Heart left ventricle (tissue), 16 donors: Measurements from ENCODE around the gene ZNF430. TPM values are rescaled to one million over a fixed set of nuclear protein-coding genes. Genes with fewer than 3 reads are reported as not detected.

ENCODE experiments used
- ATAC-seq, 4 donors: fragments of 200-7000 bp; cut with Tn5 transposase; one replicate each; pipeline ENCODE4 v1.9.1; 2020 to 2022; ENCODE audit warnings: moderate library complexity in 4 of 4, mild to moderate bottlenecking in 3 of 4, moderate number of reproducible peaks in 1 of 4
- DNase-seq, 5 donors: peaks; one replicate each; pipeline ENCODE4 v3.0.0-alpha.2; 2020
- H3K27ac ChIP-seq, 12 donors: fragments of 200-600 bp; sonication (generic) in 4 of 12; one replicate each; pipeline versions ENCODE4 v1.5.0 to v1.8.0; 2016 to 2022; ENCODE audit warnings: mild to moderate bottlenecking in 2 of 12
- H3K27me3 ChIP-seq, 9 donors: fragments of 200-600 bp; sonication (generic) in 2 of 9; one replicate each; pipeline versions ENCODE4 v1.5.1 to v1.8.0; 2016 to 2022; ENCODE audit warnings: mild to moderate bottlenecking in 3 of 9
- H3K36me3 ChIP-seq, 9 donors: fragments of 200-600 bp; sonication (generic) in 2 of 9; one replicate each; pipeline versions ENCODE4 v1.5.0 to v1.8.0; 2018 to 2022; ENCODE audit warnings: mild to moderate bottlenecking in 2 of 9
- H3K4me1 ChIP-seq, 12 donors: fragments of 200-600 bp; sonication (generic) in 4 of 12; one replicate each; pipeline versions ENCODE4 v1.5.0 to v1.8.0; 2016 to 2022; ENCODE audit warnings: mild to moderate bottlenecking in 3 of 12
- H3K4me3 ChIP-seq, 12 donors: fragments of 200-600 bp; sonication (generic) in 4 of 12; one replicate each; pipeline versions ENCODE4 v1.5.0 to v1.8.0; 2017 to 2022; ENCODE audit warnings: mild to moderate bottlenecking in 9 of 12, moderate library complexity in 4 of 12
- H3K9me3 ChIP-seq, 12 donors: fragments of 200-600 bp; sonication (generic) in 4 of 12; one replicate each; pipeline versions ENCODE4 v1.5.0 to v1.8.0; 2016 to 2022; ENCODE audit warnings: mild to moderate bottlenecking in 1 of 12
- POLR2A ChIP-seq, 2 donors: fragments of 450-650 bp; IDR thresholded peaks; one replicate each; pipeline ENCODE4 v1.6.1; 2017; ENCODE audit warnings: antibody characterized with exemption in 2 of 2, mild to moderate bottlenecking in 2 of 2, moderate library complexity in 2 of 2
- WGBS, 4 donors: extraction: QIAGEN DNeasy Blood & Tissue Kit in 2 of 4; methylation state at CpG; one replicate each; pipeline versions ENCODE4 v1.1.5 to v1.1.7; 2013 to 2018; 5-methylcytosine and 5-hydroxymethylcytosine counted together
- intact Hi-C, 10 donors: fragments of 100-400 bp; cut with DNase I; formaldehyde crosslinking; loops; one replicate each; pipeline versions ENCODE4 v1.11.1 to v1.14.2; 2022
- polyA plus RNA-seq, 2 donors: library from polyadenylated mRNA; stranded (reverse); fragments of 200-250 nt; gene quantifications; one replicate each; pipeline ENCODE4 v1.2.3, GENCODE V29; 2013
- total RNA-seq, 9 donors: library from RNA; depleted of rRNA in 2 of 9; stranded (reverse); fragments of >200 nt in 2 of 9; fragmentation: NEBNext Ultra II Directional in 3 of 9; extraction: Animal tissue kit (Norgen Biotek cat#: 25700) in 3 of 9; gene quantifications; one replicate each; pipeline versions ENCODE4 v1.1.0 to v1.2.4, GENCODE V29; 2016 to 2023
- TF ChIP-seq, protein P1 (sequence below), 12 donors: fragments of 200-600 bp; sonication (generic) in 4 of 12; IDR thresholded peaks; one replicate each; pipeline versions ENCODE4 v1.5.0 to v1.8.0; 2018 to 2022; ENCODE audit warnings: antibody characterized with exemption in 12 of 12, mild to moderate bottlenecking in 5 of 12
- donor health status: ischemic (EF 13 %, LVEDD 7.1; RV severe dilation, severe dysfunction).
- donor health status: healthy with polysubstance abuse.
- donor health status: DM: no; HTN: yes; CAD: no.
- donor health status: DM: no; HTN: no; CAD: no.
- donor health status: ischemic (EF 25% LVEDD 6.9; RV normal size, moderate dysfunction).
- donor health status: ischemic (EF 25% LVEDD 5.7; RV mildly dilated, moderate dysfunction).
- donor health status: healthy.
- donor health status: DM: yes; HTN: yes; CAD: no.
- donor health status: ischemic (EF 35%, LVEDD 5.7; RV mildly dilated, moderate dysfunction).
- donor health status: nonischemic (EF 11% LVEDD 7.7; RV severe dilation, severe dysfunction).
- donor health status: DM: yes; HTN: yes; CAD: no.
- donor health status: PGD.
- donor health status: ischemic (EF 29% LVEDD 5.4; RV normal size, mild dysfunction).
- donor health status: nonischemic (EF 23%, LVEDD 6.1; RV moderate dilation, normal function).

Gene ZNF430
- total and polyA plus RNA-seq, 11 donors = 1.1 to 9.1 (median 3.9) TPM

DNA sequence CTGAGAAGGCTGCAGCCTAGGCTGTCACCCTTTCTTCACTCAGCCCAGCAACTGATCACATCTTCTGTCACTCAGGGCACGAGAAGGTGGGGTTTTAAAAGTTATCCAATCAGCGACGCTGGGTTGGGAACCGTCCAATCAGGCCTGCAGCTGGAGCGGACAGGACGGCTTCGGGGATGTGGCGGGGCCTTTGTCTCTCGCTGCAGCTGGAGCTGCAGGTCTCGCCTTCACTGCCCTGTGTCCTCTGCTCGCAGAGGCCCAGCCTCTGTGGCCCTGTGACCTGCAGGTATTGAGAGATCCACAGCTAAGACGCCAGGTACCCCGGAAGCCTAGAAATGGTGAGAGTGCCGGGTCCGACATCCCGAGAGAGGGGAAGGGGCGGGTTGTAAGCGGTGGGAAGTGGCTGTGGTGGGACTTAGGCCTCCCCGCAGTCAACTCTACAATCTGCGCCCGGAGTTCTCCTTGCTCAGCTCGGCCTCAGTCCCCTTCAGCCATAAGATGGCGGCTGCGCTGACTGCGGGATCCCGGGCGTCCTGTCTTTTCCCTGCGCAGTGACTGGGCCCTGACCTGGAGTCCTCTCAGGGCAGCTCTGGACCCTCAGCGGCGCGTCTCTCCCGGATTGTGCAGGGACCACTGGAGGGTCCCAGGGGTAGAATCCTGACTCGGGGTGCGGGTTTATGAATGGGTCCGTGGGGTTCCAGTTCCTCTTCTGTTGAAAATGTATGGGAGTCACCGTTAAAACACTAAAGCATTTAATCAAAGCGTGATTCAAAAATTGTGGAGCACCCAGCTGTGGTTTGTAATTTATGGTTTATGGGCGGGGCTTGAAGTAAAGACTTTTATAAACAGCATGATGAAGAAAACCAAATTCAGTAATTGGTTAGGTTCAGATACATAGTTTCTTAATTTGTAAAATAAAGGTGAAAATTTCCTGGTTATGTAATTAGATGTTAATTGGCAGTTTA, 61.8 kb downstream of the ZNF430 start, which contains the start of gene ZNF714:
TSS of gene ZNF714 (plus strand) at position 193 of the 965 bp plus-strand sequence. CDS start 16,066 bp downstream, outside the sequence.
- Histone ChIP-seq H3K36me3 (peaks cover 0 to 16% (median 0%) of the 10 kb centered on the region in 9 donors), H3K4me1 (peaks cover 0 to 13% (median 0%) of the 10 kb centered on the region in 12 donors), H3K27ac (peak within 1 kb of the TSS in 8 of 12 donors; percentile 31 to 76 (median 68)), H3K27me3 (no peaks in the 10 kb centered on the region), H3K4me3 (peak within 1 kb of the TSS; percentile 43 to 89 (median 67)), H3K9me3 (no peaks in the 10 kb centered on the region)
- TF ChIP-seq, protein P1, sequence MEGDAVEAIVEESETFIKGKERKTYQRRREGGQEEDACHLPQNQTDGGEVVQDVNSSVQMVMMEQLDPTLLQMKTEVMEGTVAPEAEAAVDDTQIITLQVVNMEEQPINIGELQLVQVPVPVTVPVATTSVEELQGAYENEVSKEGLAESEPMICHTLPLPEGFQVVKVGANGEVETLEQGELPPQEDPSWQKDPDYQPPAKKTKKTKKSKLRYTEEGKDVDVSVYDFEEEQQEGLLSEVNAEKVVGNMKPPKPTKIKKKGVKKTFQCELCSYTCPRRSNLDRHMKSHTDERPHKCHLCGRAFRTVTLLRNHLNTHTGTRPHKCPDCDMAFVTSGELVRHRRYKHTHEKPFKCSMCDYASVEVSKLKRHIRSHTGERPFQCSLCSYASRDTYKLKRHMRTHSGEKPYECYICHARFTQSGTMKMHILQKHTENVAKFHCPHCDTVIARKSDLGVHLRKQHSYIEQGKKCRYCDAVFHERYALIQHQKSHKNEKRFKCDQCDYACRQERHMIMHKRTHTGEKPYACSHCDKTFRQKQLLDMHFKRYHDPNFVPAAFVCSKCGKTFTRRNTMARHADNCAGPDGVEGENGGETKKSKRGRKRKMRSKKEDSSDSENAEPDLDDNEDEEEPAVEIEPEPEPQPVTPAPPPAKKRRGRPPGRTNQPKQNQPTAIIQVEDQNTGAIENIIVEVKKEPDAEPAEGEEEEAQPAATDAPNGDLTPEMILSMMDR (IDR thresholded peaks at IDR 0.05) = no peak
- TF ChIP-seq POLR2A (IDR thresholded peaks at IDR 0.05) = no peak
- intact Hi-C loops = loop anchor here in 2 of 10 donors (5.0 to 10.0 kb wide), 3 partner anchors 53 to 60 kb away; partner anchors contain the start of genes ZNF430 (in 1 of the 2) and ZNF431 (in 1 of the 2)
- DNase-seq (peak; percentile 87 to 95 (median 92)), ATAC-seq (peak; percentile 100)
- 14 to 67% (median 39%) methylated on average over 33 to 38 of the region's 38 CpGs for WGBS, 4 donors

DNA sequence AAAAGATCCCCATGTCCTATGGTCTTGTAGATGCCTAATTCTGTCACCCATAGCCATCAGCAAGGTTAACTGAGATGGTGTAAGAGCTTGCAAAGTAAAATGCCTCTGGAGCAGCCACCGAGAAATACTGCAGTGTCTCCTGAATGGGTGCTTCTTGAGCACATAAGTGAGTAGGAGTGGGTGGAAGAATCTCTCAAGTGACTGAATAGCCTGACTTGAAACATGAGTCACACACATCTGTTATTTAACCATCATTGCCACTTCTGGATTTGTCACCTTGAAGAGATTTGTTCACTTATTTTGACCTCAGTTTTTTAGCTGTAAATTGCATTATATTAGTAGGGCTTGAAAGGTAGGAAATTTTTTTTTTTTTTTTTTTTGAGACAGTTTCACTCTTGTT, 63.9 kb downstream of the ZNF430 start:
- WGBS, 4 donors = 79 to 94% (median 83%) methylated on average over 1 of the region's 1 CpG
- H3K4me1 ChIP-seq = peaks cover 0 to 13% (median 0%) of the 10 kb centered on the region in 12 donors
- no peak for ATAC-seq
- H3K27me3 ChIP-seq = no peaks in the 10 kb centered on the region
- no peaks in the 10 kb centered on the region for H3K9me3 ChIP-seq
- DNase-seq = no peak
- H3K27ac ChIP-seq = no peak overlapping the region
- no peak overlapping the region for H3K4me3 ChIP-seq
- TF ChIP-seq, protein P1 (IDR thresholded peaks at IDR 0.05) = no peak
- TF ChIP-seq POLR2A (IDR thresholded peaks at IDR 0.05) = no peak
- H3K36me3 ChIP-seq = peaks cover 0 to 16% (median 0%) of the 10 kb centered on the region in 9 donors
- intact Hi-C loops = loop anchor here in 2 of 10 donors (5.0 to 10.0 kb wide), 3 partner anchors 50 to 62 kb away; partner anchors contain the start of genes ZNF430 (in 1 of the 2) and ZNF431 (in 1 of the 2)

DNA sequence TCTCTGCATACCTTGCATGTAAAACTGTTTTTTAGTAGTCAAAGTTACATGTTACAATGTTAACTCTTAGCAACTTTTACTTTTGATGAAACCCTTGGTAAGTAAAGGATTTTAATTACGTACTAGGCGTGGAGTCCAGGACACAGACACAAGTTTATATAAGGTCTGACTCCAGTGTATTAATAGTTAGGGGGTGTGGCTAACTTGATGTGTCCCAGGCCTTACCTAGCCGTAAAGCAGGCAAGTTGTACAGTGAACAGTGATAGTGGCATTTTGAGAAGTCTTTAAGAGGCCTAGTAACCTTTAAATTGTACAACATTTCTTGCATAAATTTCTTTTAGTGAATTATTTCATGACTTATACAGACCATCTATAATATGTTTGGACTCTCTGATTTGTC, 67.4 kb downstream of the ZNF430 start:
- intact Hi-C loops = loop anchor here in 1 of 10 donors (10.0 kb wide), 1 partner anchor 47 kb away; no protein-coding TSS in a partner anchor
- TF ChIP-seq, protein P1 (IDR thresholded peaks at IDR 0.05) = no peak
- Histone ChIP-seq H3K9me3 (no peaks in the 10 kb centered on the region), H3K36me3 (peaks cover 0 to 16% (median 0%) of the 10 kb centered on the region in 9 donors), H3K27ac (peak overlapping the region in 1 of 12 donors; percentile 26), H3K4me3 (no peak overlapping the region), H3K27me3 (no peaks in the 10 kb centered on the region), H3K4me1 (peaks cover 0 to 15% (median 0%) of the 10 kb centered on the region in 12 donors)
- DNase-seq (no peak), ATAC-seq (peak in 3 of 4 donors; percentile 92 to 94 (median 92))
- WGBS, 4 donors = 53 to 75% (median 65%) methylated on average over 3 of the region's 3 CpGs

DNA sequence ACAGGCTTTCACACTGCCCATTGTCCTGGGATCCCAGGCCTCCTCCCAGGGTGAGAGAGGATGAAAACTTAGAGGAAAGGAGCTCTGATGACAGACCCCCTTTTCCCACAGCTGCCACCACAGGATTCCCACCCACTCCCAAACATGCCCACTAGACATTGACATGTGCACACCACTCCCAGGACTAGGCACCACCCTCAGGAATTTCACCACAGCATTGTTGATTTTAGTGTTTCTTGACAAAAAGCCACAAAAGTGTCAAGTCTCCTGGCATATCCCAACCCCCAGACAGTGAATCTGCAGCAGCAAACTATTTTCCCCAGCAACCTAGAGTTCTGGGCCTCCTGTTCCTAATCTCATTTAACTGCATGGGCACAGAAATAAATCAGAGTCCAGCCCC, 71.7 kb downstream of the ZNF430 start:
- TF ChIP-seq, protein P1 (IDR thresholded peaks at IDR 0.05) = no peak
- no peak for TF ChIP-seq POLR2A (IDR thresholded peaks at IDR 0.05)
- H3K27me3 ChIP-seq = no peaks in the 10 kb centered on the region
- no peak overlapping the region for H3K27ac ChIP-seq
- no peak overlapping the region for H3K4me3 ChIP-seq
- H3K4me1 ChIP-seq = peaks cover 0 to 13% (median 0%) of the 10 kb centered on the region in 12 donors
- intact Hi-C loops = no loop called here
- DNase-seq (no peak), ATAC-seq (no peak)
- peaks cover 0 to 4% (median 0%) of the 10 kb centered on the region in 9 donors for H3K36me3 ChIP-seq
- H3K9me3 ChIP-seq = no peaks in the 10 kb centered on the region
